B cell (primary cell): ENCODE measurements around the gene SSH3.

Experiments
- EZH2 ChIP-seq: IDR thresholded peaks from 2 replicates; pipeline ENCODE4 v1.6.1; 2012; ENCODE audit warnings: borderline replicate concordance, low read depth, mild to moderate bottlenecking, moderate library complexity, low read length; ENCODE audit not compliant: insufficient read depth, poor library complexity, severe bottlenecking
- TF ChIP-seq, protein P1 (sequence below): fragments of 200-600 bp; IDR thresholded peaks from one replicate; pipeline ENCODE4 v1.8.0; 2022; ENCODE audit warnings: antibody characterized with exemption, mild to moderate bottlenecking

DNA sequence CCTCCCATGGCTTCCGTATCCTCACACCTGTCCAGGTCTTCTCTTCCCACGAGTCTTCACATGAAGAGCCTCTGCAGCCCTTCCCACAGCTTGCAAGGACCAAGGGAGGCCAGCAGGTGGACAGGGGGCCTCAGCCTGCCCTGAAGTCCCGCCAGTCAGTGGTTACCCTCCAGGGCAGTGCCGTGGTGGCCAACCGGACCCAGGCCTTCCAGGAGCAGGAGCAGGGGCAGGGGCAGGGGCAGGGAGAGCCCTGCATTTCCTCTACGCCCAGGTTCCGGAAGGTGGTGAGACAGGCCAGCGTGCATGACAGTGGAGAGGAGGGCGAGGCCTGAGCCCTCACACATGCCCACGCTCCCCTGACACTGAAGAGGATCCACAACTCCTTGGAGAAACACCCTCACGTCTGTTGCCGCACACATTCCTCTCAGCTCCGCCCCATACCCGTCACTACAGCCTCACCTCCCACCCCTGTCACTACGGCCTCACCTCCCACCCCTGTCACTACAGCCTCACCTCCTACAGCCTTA, 8.3 kb downstream of the SSH3 start:
- TF ChIP-seq, protein P1, sequence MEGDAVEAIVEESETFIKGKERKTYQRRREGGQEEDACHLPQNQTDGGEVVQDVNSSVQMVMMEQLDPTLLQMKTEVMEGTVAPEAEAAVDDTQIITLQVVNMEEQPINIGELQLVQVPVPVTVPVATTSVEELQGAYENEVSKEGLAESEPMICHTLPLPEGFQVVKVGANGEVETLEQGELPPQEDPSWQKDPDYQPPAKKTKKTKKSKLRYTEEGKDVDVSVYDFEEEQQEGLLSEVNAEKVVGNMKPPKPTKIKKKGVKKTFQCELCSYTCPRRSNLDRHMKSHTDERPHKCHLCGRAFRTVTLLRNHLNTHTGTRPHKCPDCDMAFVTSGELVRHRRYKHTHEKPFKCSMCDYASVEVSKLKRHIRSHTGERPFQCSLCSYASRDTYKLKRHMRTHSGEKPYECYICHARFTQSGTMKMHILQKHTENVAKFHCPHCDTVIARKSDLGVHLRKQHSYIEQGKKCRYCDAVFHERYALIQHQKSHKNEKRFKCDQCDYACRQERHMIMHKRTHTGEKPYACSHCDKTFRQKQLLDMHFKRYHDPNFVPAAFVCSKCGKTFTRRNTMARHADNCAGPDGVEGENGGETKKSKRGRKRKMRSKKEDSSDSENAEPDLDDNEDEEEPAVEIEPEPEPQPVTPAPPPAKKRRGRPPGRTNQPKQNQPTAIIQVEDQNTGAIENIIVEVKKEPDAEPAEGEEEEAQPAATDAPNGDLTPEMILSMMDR = no peak
- no peak for TF ChIP-seq EZH2
